Endothelial cell of umbilical vein (primary cell): ENCODE measurements around the gene NEDD4L.

ENCODE experiments used
- EZH2 ChIP-seq: IDR thresholded peaks from 2 replicates; pipeline ENCODE4 v1.6.1; 2012; ENCODE audit warnings: borderline replicate concordance, low read depth, mild to moderate bottlenecking, moderate library complexity, low read length, inconsistent platforms; ENCODE audit not compliant: severe bottlenecking
- POLR2A ChIP-seq: IDR thresholded peaks from 2 replicates; pipeline ENCODE4 v1.6.1; 2012; ENCODE audit warnings: low read depth, mild to moderate bottlenecking, control low read depth, low read length

- TF ChIP-seq EZH2 (no peak), POLR2A (no peak)
These were observed 255.1 kb downstream of the NEDD4L start for GRCh38 chr18:58299135-58299473.
